PC-9 (cell line): Measurements from ENCODE around the gene GSTM1.

Experiments
- CTCF ChIP-seq: fragments of 200-600 bp; sonication (generic); conservative IDR thresholded peaks from 2 replicates; pipeline ENCODE4 v1.6.1; 2017; ENCODE audit warnings: mixed run types, antibody characterized with exemption, mild to moderate bottlenecking, moderate library complexity
- EZH2 ChIP-seq: fragments of 200-600 bp; sonication (generic); IDR thresholded peaks from 2 replicates; pipeline ENCODE4 v1.8.0; 2017; ENCODE audit warnings: antibody characterized with exemption, low read depth

GRCh38 chr1:109712321-109712864 lies 24.8 kb downstream of the GSTM1 start:
- no peak for TF ChIP-seq EZH2
- no peak for TF ChIP-seq CTCF
